Colonic mucosa (tissue), 2 donors: Measurements from ENCODE around the gene ASAP3. TPM values are rescaled to one million over a fixed set of nuclear protein-coding genes. Genes with fewer than 3 reads are reported as not detected.

Source experiments
- total RNA-seq, 2 donors: library from RNA; stranded (reverse); fragmentation: NEBNext Ultra II Directional in 1 of 2; extraction: Animal tissue kit (Norgen Biotek cat#: 25700) in 1 of 2; gene quantifications; one replicate each; pipeline ENCODE4 v1.2.1, GENCODE V29; 2021
- donor health status: DM: no; HTN: no; CAD: no.
- donor health status: DM: no; HTN: no; CAD: no.

Gene ASAP3
- total RNA-seq, 2 donors from 2014 or later = 22.9 to 27.3 TPM

Other genes with a start within 250 kb of the ASAP3 start
- gene HNRNPR, start 139.9 kb downstream of the ASAP3 start, total RNA-seq = 100 to 1,000 TPM; 103 to 165 TPM
- gene ZNF436, start 114.3 kb downstream of the ASAP3 start, total RNA-seq = 10 to 100 TPM in 1 of 2 donors, 1 to 10 TPM in 1; 7.1 to 13.9 TPM
- gene TCEA3, start 59.4 kb downstream of the ASAP3 start, total RNA-seq = 100 to 1,000 TPM; 128 to 133 TPM
- 10 to 100 TPM in 1 of 2 donors, 1 to 10 TPM in 1; 8.2 to 32.9 TPM for gene E2F2, start 47.1 kb upstream of the ASAP3 start, total RNA-seq
- gene ID3, start 75.3 kb upstream of the ASAP3 start, total RNA-seq = 100 to 1,000 TPM; 106 to 221 TPM
- 100 to 1,000 TPM; 871 to 897 TPM for gene RPL11, start 207.6 kb upstream of the ASAP3 start, total RNA-seq